ENCODE measurements around the gene TYSND1. TPM values are rescaled to one million over a fixed set of nuclear protein-coding genes. Genes with fewer than 3 reads are reported as not detected.

The TYSND1 gene
- total RNA-seq, 2 experiments from 2014 or later = 20.0 to 20.3 TPM

- ChIA-PET POLR2A (no interaction called here), CTCF (interaction anchor here (6.2 to 7.5 kb wide), 2 partner anchors 11 to 19 kb away, joined by 40 to 99 read pairs; no protein-coding TSS in a partner anchor)
- DNase-seq (no peak), ATAC-seq (no peak)
- intact Hi-C loops (cut with micrococcal nuclease) = no loop called here
- H3K4me1 Mint-ChIP-seq (ENCODE audit: low read depth) = peaks cover 34% of the 10 kb centered on the region
- H3K4me3 Mint-ChIP-seq = no peak overlapping the region
- H3K36me3 Mint-ChIP-seq (ENCODE audit: low read depth) = peaks cover 18% of the 10 kb centered on the region
- TF ChIP-seq CTCF (IDR thresholded peaks at IDR 0.05) = no peak
- no peaks in the 10 kb centered on the region for H3K27me3 Mint-ChIP-seq
- no peaks in the 10 kb centered on the region for H3K9me3 Mint-ChIP-seq
- H3K27ac Mint-ChIP-seq = no peak overlapping the region
Observed at GRCh38 chr10:70097459-70097858, 49.0 kb downstream of the TYSND1 start.

- DNase-seq (no peak), ATAC-seq (no peak)
- Mint-ChIP-seq H3K4me1 (ENCODE audit: low read depth) (peaks cover 40% of the 10 kb centered on the region), H3K27me3 (no peaks in the 10 kb centered on the region), H3K36me3 (ENCODE audit: low read depth) (peaks cover 18% of the 10 kb centered on the region), H3K9me3 (no peaks in the 10 kb centered on the region), H3K4me3 (no peak overlapping the region), H3K27ac (no peak overlapping the region)
- intact Hi-C loops (cut with micrococcal nuclease) = no loop called here
- CTCF ChIA-PET = interaction anchor here (0.9 to 7.5 kb wide), 4 partner anchors 11 to 182 kb away, joined by 3 to 99 read pairs (median 22); no protein-coding TSS in a partner anchor
- POLR2A ChIA-PET = interaction anchor here (2.7 kb wide), 1 partner anchor 48 kb away, joined by 12 read pairs; no protein-coding TSS in a partner anchor
- TF ChIP-seq CTCF (IDR thresholded peaks at IDR 0.05) = no peak
Observed at GRCh38 chr10:70096705-70097420, 49.6 kb downstream of the TYSND1 start.

GRCh38 chr10:70096016-70096704 is 50.3 kb downstream of the TYSND1 start:
- Mint-ChIP-seq H3K9me3 (no peaks in the 10 kb centered on the region), H3K4me1 (ENCODE audit: low read depth) (peaks cover 44% of the 10 kb centered on the region), H3K27me3 (no peaks in the 10 kb centered on the region), H3K27ac (no peak overlapping the region), H3K36me3 (ENCODE audit: low read depth) (peaks cover 11% of the 10 kb centered on the region), H3K4me3 (no peak overlapping the region)
- intact Hi-C loops (cut with micrococcal nuclease) = no loop called here
- DNase-seq (no peak), ATAC-seq (no peak)
- ChIA-PET CTCF (interaction anchor here (0.9 to 7.5 kb wide), 4 partner anchors 12 to 181 kb away, joined by 3 to 99 read pairs (median 22); no protein-coding TSS in a partner anchor), POLR2A (interaction anchor here (2.7 kb wide), 1 partner anchor 49 kb away, joined by 12 read pairs; no protein-coding TSS in a partner anchor)
- TF ChIP-seq CTCF (IDR thresholded peaks at IDR 0.05) = no peak

GRCh38 chr10:70094250-70094649 is 52.2 kb downstream of the TYSND1 start:
- intact Hi-C loops (cut with micrococcal nuclease) = no loop called here
- Mint-ChIP-seq H3K36me3 (ENCODE audit: low read depth) (peaks cover 7% of the 10 kb centered on the region), H3K9me3 (no peaks in the 10 kb centered on the region), H3K27ac (no peak overlapping the region), H3K4me3 (no peak overlapping the region), H3K27me3 (no peaks in the 10 kb centered on the region), H3K4me1 (ENCODE audit: low read depth) (peaks cover 44% of the 10 kb centered on the region)
- ChIA-PET POLR2A (interaction anchor here (0.8 to 2.7 kb wide), 3 partner anchors 21 to 138 kb away, joined by 3 to 12 read pairs (median 3); no protein-coding TSS in a partner anchor), CTCF (interaction anchor here (0.8 to 7.5 kb wide), 6 partner anchors 14 to 465 kb away, joined by 3 to 99 read pairs (median 3); partner anchors contain the start of gene SAR1A)
- DNase-seq = no peak
- no peak for ATAC-seq
- TF ChIP-seq CTCF (IDR thresholded peaks at IDR 0.05) = no peak
